Sciatic nerve (tissue), 2 donors: ENCODE results near the gene ZDHHC14. TPM values are rescaled to one million over a fixed set of nuclear protein-coding genes. Genes with fewer than 3 reads are reported as not detected.

Experiments used
- ATAC-seq: fragments of 200-7000 bp; cut with Tn5 transposase; one replicate; pipeline ENCODE4 v1.9.1; 2020; ENCODE audit warnings: mild to moderate bottlenecking, moderate library complexity
- DNase-seq: peaks from one replicate; pipeline ENCODE4 v3.0.0-alpha.2; 2020; ENCODE audit warnings: low spot score
- intact Hi-C: fragments of 100-400 bp; cut with DNase I; formaldehyde crosslinking; loops from one replicate; pipeline ENCODE4 v1.14.2; 2022
- total RNA-seq: library from RNA; stranded (reverse); fragmentation: NEBNext Ultra II Directional; extraction: Animal tissue kit (Norgen Biotek cat#: 25700); gene quantifications from one replicate; pipeline ENCODE4 v1.2.1, GENCODE V29; 2021
- donor health status: DM: no; HTN: no; CAD: no.
- donor health status: DM: no; HTN: no; CAD: no.

The ZDHHC14 gene
- total RNA-seq, 1 donor from 2014 or later, result 19.1 TPM

GRCh38 chr6:157655139-157655538, 274.1 kb downstream of the ZDHHC14 start:
- no peak for ATAC-seq
- no peak for DNase-seq
- intact Hi-C loops, result no loop called here

DNA sequence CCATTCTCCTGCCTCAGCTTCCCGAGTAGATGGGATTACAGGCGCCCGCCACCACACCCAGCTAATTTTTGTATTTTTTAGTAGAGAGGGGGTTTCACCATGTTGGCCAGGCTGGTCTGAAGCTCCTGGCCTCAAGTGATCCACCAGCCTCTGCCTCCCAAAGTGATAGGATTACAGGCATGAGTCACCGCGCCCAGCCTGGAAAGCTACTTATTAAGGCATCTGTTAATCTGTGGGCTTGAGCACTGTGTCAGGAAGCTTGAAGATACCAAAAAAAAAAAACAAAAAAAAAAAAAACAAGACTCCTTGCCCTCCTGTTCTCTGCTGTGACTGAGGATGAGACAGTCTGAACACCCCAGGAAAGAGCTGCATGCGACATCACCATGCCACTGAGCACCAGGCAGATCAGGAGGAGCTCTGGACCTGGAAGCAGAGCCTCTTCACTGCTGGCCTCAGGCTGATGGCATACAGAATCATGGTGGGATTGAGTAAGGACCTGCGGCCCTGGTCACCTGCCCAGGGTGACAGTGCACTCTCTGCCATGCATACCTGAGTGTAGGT, 275.5 kb downstream of the ZDHHC14 start:
- ATAC-seq, result no peak
- DNase-seq, result no peak
- intact Hi-C loops, result no loop called here

DNA sequence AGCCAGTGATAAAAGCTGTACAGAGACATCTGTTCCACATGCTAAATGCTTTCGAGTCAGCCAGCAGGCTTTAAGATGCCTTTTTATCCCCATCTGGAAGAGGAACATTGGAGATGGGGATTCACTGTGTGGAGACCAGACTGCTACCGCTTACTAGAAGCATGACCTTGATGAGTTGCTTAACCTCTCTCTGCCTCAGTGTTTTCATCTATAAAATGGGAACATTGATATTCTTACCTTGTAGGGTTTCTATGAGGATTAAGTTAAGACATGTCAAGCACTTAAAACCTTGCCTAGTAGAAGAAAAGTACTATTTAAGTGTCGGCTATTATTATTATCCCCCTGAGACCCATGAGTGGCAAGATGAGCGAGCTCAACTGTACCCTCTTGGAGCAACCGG, 276.8 kb downstream of the ZDHHC14 start:
- DNase-seq (no peak), ATAC-seq (no peak)
- intact Hi-C loops, result no loop called here

DNA sequence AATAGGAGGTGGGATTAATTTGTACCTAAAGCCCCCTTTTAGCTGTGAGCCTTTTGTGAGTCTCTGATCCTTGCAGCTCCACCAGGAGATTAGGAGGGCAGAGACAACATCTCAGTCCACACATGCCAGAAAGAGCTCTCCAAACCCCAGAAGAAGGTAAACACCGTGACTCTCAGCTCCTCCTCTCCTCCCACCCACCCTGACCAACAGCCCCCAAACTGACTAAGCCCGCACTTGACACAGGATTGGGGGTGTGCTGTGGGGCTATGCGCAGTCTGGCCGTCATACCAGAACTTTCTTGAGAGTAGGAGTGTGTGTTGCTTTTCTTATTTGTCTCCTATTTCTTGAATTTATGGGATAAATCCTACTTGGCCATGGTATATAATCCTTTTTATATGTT, 277.3 kb downstream of the ZDHHC14 start:
- DNase-seq (no peak), ATAC-seq (no peak)
- intact Hi-C loops, result no loop called here

GRCh38 chr6:157659536-157660271, 278.7 kb downstream of the ZDHHC14 start:
- intact Hi-C loops, result loop anchor here (10.0 kb wide), 1 partner anchor 345 kb away; no protein-coding TSS in a partner anchor
- ATAC-seq, result no peak

GRCh38 chr6:157660414-157660813, 279.4 kb downstream of the ZDHHC14 start:
- ATAC-seq (no peak), DNase-seq (no peak)
- intact Hi-C loops, result loop anchor here (10.0 kb wide), 1 partner anchor 346 kb away; no protein-coding TSS in a partner anchor

More at GRCh38 chr6:157659536-157660271, 278.7 kb downstream of the ZDHHC14 start:
- no peak for DNase-seq

- intact Hi-C loops, result loop anchor here (10.0 kb wide), 1 partner anchor 347 kb away; no protein-coding TSS in a partner anchor
- no peak for ATAC-seq
- DNase-seq, result no peak
These were observed 280.7 kb downstream of the ZDHHC14 start for GRCh38 chr6:157661652-157662051.

DNA sequence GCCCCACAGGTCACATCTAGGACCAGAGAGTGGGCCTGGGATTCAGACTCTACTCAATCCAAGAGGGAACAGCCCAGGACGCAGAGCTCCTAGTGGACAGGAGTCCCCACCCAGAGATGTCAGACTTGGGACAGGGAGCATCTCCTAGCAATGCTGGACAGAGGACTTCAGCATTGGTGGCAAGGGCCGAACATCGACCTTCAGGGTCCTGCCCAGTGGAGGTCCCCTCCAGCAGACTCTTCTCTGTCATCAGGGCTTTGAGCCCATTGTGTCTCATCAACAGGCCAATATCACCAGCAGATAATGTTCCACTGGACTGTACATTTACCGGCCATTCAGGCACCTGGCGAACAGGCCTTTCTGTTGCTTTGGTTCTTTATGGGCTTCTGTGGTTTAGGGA, 282.3 kb downstream of the ZDHHC14 start:
- intact Hi-C loops, result loop anchor here (10.0 kb wide), 1 partner anchor 348 kb away; no protein-coding TSS in a partner anchor
- no peak for DNase-seq

GRCh38 chr6:157665180-157665579, 284.2 kb downstream of the ZDHHC14 start:
- ATAC-seq (no peak), DNase-seq (no peak)
- intact Hi-C loops, result loop anchor here (10.0 kb wide), 1 partner anchor 350 kb away; no protein-coding TSS in a partner anchor

More for the DNA sequence above, 282.3 kb downstream of the ZDHHC14 start:
- ATAC-seq, result no peak

GRCh38 chr6:157666729-157667128, 285.7 kb downstream of the ZDHHC14 start:
- no peak for DNase-seq
- no peak for ATAC-seq
- intact Hi-C loops, result loop anchor here (10.0 kb wide), 1 partner anchor 352 kb away; no protein-coding TSS in a partner anchor

GRCh38 chr6:157667211-157668008, 286.4 kb downstream of the ZDHHC14 start:
- DNase-seq (no peak), ATAC-seq (no peak)
- intact Hi-C loops, result loop anchor here (10.0 kb wide), 1 partner anchor 353 kb away; no protein-coding TSS in a partner anchor

GRCh38 chr6:157668009-157668401, 287.0 kb downstream of the ZDHHC14 start:
- ATAC-seq (no peak), DNase-seq (no peak)
- intact Hi-C loops, result loop anchor here (10.0 kb wide), 1 partner anchor 353 kb away; no protein-coding TSS in a partner anchor

GRCh38 chr6:157668713-157669112, 287.7 kb downstream of the ZDHHC14 start:
- intact Hi-C loops, result loop anchor here (10.0 kb wide), 1 partner anchor 354 kb away; no protein-coding TSS in a partner anchor
- no peak for DNase-seq
- no peak for ATAC-seq

GRCh38 chr6:157669323-157669722, 288.3 kb downstream of the ZDHHC14 start:
- ATAC-seq (peak; percentile 72), DNase-seq (no peak)
- intact Hi-C loops, result loop anchor here (10.0 kb wide), 1 partner anchor 355 kb away; no protein-coding TSS in a partner anchor

- DNase-seq (peak; percentile 88), ATAC-seq (peak; percentile 96)
- intact Hi-C loops, result loop anchor here (10.0 kb wide), 2 partner anchors 175 to 355 kb away; no protein-coding TSS in a partner anchor
These were observed 288.8 kb downstream of the ZDHHC14 start for GRCh38 chr6:157669747-157670216.

- intact Hi-C loops, result loop anchor here (10.0 kb wide), 1 partner anchor 174 kb away; no protein-coding TSS in a partner anchor
- ATAC-seq (peak; percentile 63), DNase-seq (no peak)
These were observed 289.6 kb downstream of the ZDHHC14 start for GRCh38 chr6:157670466-157671186.

DNA sequence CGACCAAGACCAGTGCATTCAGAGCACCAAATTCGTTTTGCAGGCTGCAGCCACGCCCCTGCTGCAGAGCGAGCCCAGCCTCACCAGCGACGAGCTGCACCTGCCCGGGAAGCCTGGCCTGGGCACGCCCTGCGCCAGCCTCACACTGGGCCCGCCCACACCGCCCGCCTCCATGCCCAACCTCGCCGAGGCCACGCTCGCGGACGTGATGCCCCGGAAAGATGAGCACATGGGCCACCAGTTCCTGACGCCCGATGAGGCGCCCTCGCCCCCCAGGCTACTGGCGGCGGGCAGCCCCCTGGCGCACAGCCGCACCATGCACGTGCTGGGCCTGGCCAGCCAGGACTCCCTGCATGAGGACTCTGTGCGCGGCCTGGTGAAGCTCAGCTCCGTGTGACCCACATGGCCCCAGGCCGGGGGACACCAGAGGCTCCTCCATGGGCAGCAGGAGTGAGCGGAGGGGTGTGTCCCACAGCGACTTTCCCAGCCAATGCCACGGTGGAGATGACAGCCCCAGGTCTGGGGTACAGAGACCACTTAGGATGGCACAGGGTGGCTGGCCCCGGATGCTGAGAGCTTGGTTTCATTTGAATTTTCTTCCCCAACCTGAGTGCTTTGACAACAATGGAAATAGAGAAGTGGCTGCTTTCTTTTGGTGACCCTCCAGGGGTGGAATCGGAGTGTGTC, 291.9 kb downstream of the ZDHHC14 start:
- DNase-seq (no peak), ATAC-seq (no peak)
- intact Hi-C loops, result loop anchor here (10.0 kb wide), 1 partner anchor 172 kb away; no protein-coding TSS in a partner anchor

DNA sequence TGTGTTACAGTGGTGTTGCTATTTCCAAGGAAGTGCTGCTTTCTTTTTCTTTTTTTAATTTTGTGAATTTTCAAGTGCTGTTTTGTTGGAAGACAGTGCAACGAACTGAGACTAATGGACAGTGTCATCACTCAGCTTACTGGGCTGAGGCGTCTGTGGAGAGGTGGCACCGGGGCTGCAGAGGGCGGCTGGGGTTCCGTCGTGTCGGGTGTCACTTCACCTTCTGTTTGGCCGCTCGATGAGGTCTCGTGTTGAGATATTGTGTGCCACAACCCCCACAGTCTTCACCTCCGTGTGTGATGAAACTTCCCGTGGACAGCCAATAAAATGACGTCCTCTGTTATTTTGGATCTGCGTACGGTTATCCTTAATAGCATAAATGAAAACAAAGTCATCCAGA, 292.6 kb downstream of the ZDHHC14 start:
- DNase-seq, result no peak
- no peak for ATAC-seq
- intact Hi-C loops, result loop anchor here (10.0 kb wide), 1 partner anchor 171 kb away; no protein-coding TSS in a partner anchor
